Measurements from ENCODE around the gene CSTF1. TPM values are rescaled to one million over a fixed set of nuclear protein-coding genes. Genes with fewer than 3 reads are reported as not detected.

The CSTF1 gene
- total and polyA plus RNA-seq, 4 donors: 11.9 to 20.2 (median 16.0) TPM

DNA sequence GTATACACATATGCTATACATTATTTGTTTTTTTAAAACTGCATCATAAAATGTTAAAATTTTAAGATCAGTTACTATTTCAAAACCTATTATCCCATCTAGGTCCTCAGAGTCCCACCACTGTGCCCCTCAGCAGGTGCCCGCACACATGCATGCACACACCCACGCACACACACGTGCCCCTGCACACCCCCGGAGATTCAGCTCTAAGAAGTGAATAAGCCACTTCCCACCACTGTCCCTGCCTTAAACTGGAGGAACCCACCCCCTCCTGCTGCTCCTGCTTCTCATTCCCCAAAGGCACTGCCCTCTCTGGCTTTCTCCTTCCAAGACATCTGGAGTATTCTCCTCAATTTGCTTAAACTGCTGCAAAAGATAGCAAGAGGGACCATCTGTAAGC lies 39.1 kb upstream of the CSTF1 start:
- Histone ChIP-seq H3K27me3 (ENCODE audit: control insufficient read depth in 4 of 4, insufficient read depth in 4 of 4, low read length in 3 of 4) (no peaks in the 10 kb centered on the region), H3K36me3 (ENCODE audit: control insufficient read depth in 4 of 4, insufficient read depth in 3 of 4, low read depth in 1 of 4, low read length in 3 of 4) (no peaks in the 10 kb centered on the region), H3K4me1 (ENCODE audit: control insufficient read depth in 4 of 4, insufficient read depth in 4 of 4, low read length in 3 of 4) (peaks cover 0 to 5% (median 2%) of the 10 kb centered on the region in 4 donors), H3K9me3 (ENCODE audit: control insufficient read depth in 4 of 4, low read length in 3 of 4) (no peaks in the 10 kb centered on the region), H3K27ac (ENCODE audit: low read depth in 1 of 2, low read length in 2 of 2) (no peak overlapping the region), H3K9ac (ENCODE audit: low read depth in 1 of 2, low read length in 2 of 2) (no peak overlapping the region), H3K4me3 (ENCODE audit: low read depth in 1 of 3, low read length in 3 of 3) (no peak overlapping the region)
- DNase-seq (ENCODE audit: low spot score): no peak
- 87% methylated on average over 4 of the region's 4 CpGs for WGBS
- TF ChIP-seq RAD21 (IDR thresholded peaks at IDR 0.05) (no peak), REST (IDR thresholded peaks at IDR 0.05) (no peak), YY1 (IDR thresholded peaks at IDR 0.05) (no peak), FOXA2 (IDR thresholded peaks at IDR 0.05) (no peak), HNF4G (IDR thresholded peaks at IDR 0.05) (no peak), FOXA1 (IDR thresholded peaks at IDR 0.05) (no peak), EGR1 (IDR thresholded peaks at IDR 0.05; ENCODE audit: low read depth in 2 of 2) (no peak), TAF1 (conservative IDR thresholded peaks at IDR 0.05) (no peak), CTCF (IDR thresholded peaks at IDR 0.05; ENCODE audit: low read depth, low read length, missing input control) (no peak), JUND (IDR thresholded peaks at IDR 0.05) (no peak), GABPA (IDR thresholded peaks at IDR 0.05 in 1 of 2, conservative IDR thresholded peaks at IDR 0.05 in 1 of 2) (no peak), ATF3 (IDR thresholded peaks at IDR 0.05) (no peak)

- Histone ChIP-seq H3K27me3 (ENCODE audit: control insufficient read depth in 4 of 4, insufficient read depth in 4 of 4, low read length in 3 of 4) (no peaks in the 10 kb centered on the region), H3K4me3 (ENCODE audit: low read depth in 1 of 3, low read length in 3 of 3) (no peak overlapping the region), H3K9me3 (ENCODE audit: control insufficient read depth in 4 of 4, low read length in 3 of 4) (no peaks in the 10 kb centered on the region), H3K36me3 (ENCODE audit: control insufficient read depth in 4 of 4, insufficient read depth in 3 of 4, low read depth in 1 of 4, low read length in 3 of 4) (no peaks in the 10 kb centered on the region), H3K9ac (ENCODE audit: low read depth in 1 of 2, low read length in 2 of 2) (no peak overlapping the region), H3K4me1 (ENCODE audit: control insufficient read depth in 4 of 4, insufficient read depth in 4 of 4, low read length in 3 of 4) (peaks cover 8 to 18% (median 11%) of the 10 kb centered on the region in 4 donors), H3K27ac (ENCODE audit: low read depth in 1 of 2, low read length in 2 of 2) (no peak overlapping the region)
- WGBS: 84% methylated on average over 6 of the region's 6 CpGs
- DNase-seq (ENCODE audit: low spot score): no peak
- no peak for TF ChIP-seq NR2F2 (IDR thresholded peaks at IDR 0.05)
- no peak for TF ChIP-seq FOXA2 (IDR thresholded peaks at IDR 0.05)
- TF ChIP-seq REST (IDR thresholded peaks at IDR 0.05): no peak
- no peak for TF ChIP-seq GABPA (IDR thresholded peaks at IDR 0.05 in 1 of 2, conservative IDR thresholded peaks at IDR 0.05 in 1 of 2)
- TF ChIP-seq SP1 (IDR thresholded peaks at IDR 0.05): no peak
- TF ChIP-seq YY1 (IDR thresholded peaks at IDR 0.05): no peak
- no peak for TF ChIP-seq ZBTB33 (IDR thresholded peaks at IDR 0.05)
- no peak for TF ChIP-seq MAX (IDR thresholded peaks at IDR 0.05)
- no peak for TF ChIP-seq HNF4G (IDR thresholded peaks at IDR 0.05)
- TF ChIP-seq HNF4A (conservative IDR thresholded peaks at IDR 0.05): no peak
- TF ChIP-seq EGR1 (IDR thresholded peaks at IDR 0.05; ENCODE audit: low read depth in 2 of 2): no peak
- no peak for TF ChIP-seq TAF1 (conservative IDR thresholded peaks at IDR 0.05)
- no peak for TF ChIP-seq CTCF (IDR thresholded peaks at IDR 0.05; ENCODE audit: low read depth, low read length, missing input control)
- TF ChIP-seq FOXA1 (IDR thresholded peaks at IDR 0.05): no peak
- no peak for TF ChIP-seq JUND (IDR thresholded peaks at IDR 0.05)
- no peak for TF ChIP-seq RXRA (IDR thresholded peaks at IDR 0.05)
Measured at GRCh38 chr20:56358070-56358469, 34.4 kb upstream of the CSTF1 start.

All from liver (tissue), 9 donors.